Lower leg skin (tissue), 4 donors: ENCODE measurements around the gene CNTFR. TPM values are rescaled to one million over a fixed set of nuclear protein-coding genes. Genes with fewer than 3 reads are reported as not detected.

Experiments
- DNase-seq, 2 donors: peaks; one replicate each; pipeline ENCODE4 v3.0.0-alpha.2; 2019; ENCODE audit warnings: low spot score in 2 of 2
- H3K4me3 ChIP-seq: fragments of 200-600 bp; sonication (generic); 2 replicates; pipeline ENCODE4 v1.5.1; 2017; ENCODE audit warnings: mild to moderate bottlenecking, low read depth; ENCODE audit not compliant: poor library complexity, severe bottlenecking
- POLR2A ChIP-seq, 2 donors: fragments of 450-650 bp; IDR thresholded peaks; one replicate each; pipeline ENCODE4 v1.6.1; 2016 to 2017; ENCODE audit warnings: antibody characterized with exemption in 2 of 2, mild to moderate bottlenecking in 1 of 2, moderate library complexity in 1 of 2
- WGBS, 2 donors: methylation state at CpG; one replicate each; pipeline ENCODE4 v1.1.5; 2018; 5-methylcytosine and 5-hydroxymethylcytosine counted together
- intact Hi-C: fragments of 100-400 bp; cut with DNase I; formaldehyde crosslinking; loops from one replicate; pipeline ENCODE4 v1.15.0; 2023; ENCODE audit warnings: low total_unique reads
- total RNA-seq, 4 donors: library from RNA; depleted of rRNA; stranded (reverse); fragments of >200 nt; gene quantifications; one replicate each; pipeline ENCODE4 v1.1.0, GENCODE V29; 2016
- TF ChIP-seq, protein P1 (sequence below), 3 donors: fragments of 450-650 bp; IDR thresholded peaks; one replicate each; pipeline ENCODE4 v1.5.1; 2016; ENCODE audit warnings: antibody characterized with exemption in 3 of 3, mild to moderate bottlenecking in 3 of 3, moderate library complexity in 2 of 3

Gene CNTFR
- total RNA-seq, 4 donors from 2014 or later, result 2.5 to 13.4 (median 3.9) TPM

DNA sequence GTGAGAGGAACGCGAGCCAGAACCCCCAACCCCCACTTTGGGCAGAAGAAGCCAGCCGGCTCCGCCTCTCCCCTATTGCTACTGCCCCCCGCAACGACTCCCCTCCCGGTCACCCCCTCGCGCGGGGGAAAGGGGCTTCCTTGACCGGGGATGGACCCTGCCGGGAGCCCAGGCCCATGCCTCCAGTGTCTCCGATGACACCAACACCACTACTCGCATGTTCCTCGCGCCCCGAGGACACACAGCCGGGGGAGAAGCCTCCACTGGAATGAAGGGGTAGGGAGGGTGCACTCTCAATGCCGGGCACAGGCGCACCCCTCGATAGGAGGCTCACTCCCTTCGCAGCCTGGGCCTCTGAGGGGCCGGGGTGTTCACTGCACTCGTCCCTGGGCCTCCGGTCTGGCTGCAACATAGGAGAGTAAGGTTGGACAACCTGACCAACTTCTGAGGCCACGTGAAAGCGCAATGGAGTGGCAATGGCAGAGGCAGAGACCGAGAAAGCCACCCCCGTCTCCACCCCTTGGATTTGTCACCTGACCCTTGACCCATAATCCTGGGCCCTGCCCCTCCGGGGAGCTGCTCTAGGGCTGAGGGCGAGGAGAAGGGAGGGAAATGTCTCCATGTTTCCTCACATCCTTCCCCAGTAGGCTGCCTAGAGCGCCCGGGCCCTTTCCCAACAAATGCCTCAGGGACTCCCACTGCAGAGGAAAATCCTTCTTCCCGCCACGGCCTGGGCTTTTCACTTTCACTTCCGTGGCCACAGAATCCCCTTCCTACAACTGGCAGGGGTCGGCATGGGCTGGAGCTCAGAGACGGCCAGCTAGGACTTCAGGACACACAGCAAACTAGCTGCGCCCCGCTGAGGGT lies 1.1 kb upstream of the CNTFR start:
- intact Hi-C loops, result loop anchor here (5.0 to 10.0 kb wide), 2 partner anchors 38 to 156 kb away; no protein-coding TSS in a partner anchor
- H3K4me3 ChIP-seq, result peak overlapping the region; percentile 44
- TF ChIP-seq, protein P1, sequence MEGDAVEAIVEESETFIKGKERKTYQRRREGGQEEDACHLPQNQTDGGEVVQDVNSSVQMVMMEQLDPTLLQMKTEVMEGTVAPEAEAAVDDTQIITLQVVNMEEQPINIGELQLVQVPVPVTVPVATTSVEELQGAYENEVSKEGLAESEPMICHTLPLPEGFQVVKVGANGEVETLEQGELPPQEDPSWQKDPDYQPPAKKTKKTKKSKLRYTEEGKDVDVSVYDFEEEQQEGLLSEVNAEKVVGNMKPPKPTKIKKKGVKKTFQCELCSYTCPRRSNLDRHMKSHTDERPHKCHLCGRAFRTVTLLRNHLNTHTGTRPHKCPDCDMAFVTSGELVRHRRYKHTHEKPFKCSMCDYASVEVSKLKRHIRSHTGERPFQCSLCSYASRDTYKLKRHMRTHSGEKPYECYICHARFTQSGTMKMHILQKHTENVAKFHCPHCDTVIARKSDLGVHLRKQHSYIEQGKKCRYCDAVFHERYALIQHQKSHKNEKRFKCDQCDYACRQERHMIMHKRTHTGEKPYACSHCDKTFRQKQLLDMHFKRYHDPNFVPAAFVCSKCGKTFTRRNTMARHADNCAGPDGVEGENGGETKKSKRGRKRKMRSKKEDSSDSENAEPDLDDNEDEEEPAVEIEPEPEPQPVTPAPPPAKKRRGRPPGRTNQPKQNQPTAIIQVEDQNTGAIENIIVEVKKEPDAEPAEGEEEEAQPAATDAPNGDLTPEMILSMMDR (IDR thresholded peaks at IDR 0.05), result no peak
- no peak for TF ChIP-seq POLR2A (IDR thresholded peaks at IDR 0.05)
- peak; percentile 42 to 90 for DNase-seq
- WGBS, 2 donors, result 12 to 17% methylated on average over 28 to 40 of the region's 40 CpGs

DNA sequence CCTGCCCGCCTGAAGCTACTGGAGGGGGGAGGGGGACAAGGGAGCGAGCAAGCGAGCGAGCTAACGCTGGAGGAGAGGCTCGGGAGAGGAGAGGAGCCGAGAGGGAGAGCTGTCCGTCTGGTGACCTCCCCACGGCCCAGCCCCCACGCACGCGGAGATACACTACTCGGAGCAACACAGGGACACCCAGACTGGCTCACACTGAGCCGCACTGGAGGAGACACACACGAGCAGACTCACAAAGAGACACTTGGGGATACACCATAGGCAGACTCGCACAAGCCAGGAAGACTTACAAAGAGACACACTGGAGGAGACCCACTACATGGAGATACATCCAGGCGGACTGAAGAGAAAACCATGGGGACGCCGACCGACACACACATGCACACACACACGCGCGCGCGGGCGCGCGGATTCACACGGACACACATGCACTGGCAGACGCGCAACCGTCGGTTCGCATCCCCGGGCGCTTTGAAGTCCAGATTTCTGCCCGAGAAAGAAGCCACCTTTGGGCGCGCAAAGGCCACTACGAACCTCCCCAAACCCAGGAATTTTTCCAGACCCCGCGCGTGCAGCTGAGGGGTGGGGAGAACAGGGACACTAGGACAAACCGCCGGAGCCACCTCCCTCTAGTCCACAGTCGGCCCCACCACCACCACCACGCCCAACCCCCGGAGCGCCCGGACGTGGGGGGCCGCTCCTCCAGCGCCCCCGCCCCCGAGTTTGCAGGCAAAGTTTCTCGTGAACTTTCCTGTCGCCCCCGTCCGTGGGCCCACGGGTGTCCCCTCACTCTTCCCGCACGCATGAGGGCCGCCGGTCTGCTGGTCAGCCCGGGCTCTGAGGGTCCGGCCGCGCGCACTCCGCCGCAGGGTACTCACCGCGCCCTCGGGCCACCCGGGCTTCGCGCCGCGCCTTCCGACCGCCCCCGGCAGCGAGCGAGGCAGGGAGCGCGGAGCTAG lies 571 bp downstream of the CNTFR start:
- no peak for DNase-seq
- TF ChIP-seq, protein P1 (IDR thresholded peaks at IDR 0.05), result no peak
- TF ChIP-seq POLR2A (IDR thresholded peaks at IDR 0.05), result no peak
- H3K4me3 ChIP-seq, result peak overlapping the region; percentile 44
- intact Hi-C loops, result no loop called here
- 3 to 4% methylated on average over 42 to 49 of the region's 86 CpGs for WGBS, 2 donors

DNA sequence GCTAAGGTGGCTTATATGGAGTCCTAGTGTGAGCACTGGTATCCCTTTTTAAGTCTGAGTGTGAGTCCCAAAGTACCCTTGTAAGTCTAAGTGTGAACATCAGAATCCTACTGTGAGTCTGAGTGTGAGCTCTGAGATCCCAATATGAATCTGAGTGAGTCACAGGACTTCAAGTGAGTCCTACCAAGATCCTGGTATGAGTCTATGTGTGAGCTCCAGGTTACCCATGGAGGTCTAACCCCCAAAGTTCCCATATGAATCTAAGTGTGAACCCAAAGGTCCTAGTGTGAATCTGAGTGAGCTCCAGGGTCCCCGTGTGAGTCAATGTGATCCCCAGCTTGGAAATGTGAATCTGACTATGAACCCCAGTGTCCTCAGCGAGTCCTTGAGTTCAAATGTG lies 2.3 kb downstream of the CNTFR start:
- intact Hi-C loops, result no loop called here
- no peak overlapping the region for H3K4me3 ChIP-seq
- 60 to 76% methylated on average over 2 of the region's 2 CpGs for WGBS, 2 donors
- no peak for DNase-seq
- TF ChIP-seq, protein P1 (IDR thresholded peaks at IDR 0.05), result no peak

DNA sequence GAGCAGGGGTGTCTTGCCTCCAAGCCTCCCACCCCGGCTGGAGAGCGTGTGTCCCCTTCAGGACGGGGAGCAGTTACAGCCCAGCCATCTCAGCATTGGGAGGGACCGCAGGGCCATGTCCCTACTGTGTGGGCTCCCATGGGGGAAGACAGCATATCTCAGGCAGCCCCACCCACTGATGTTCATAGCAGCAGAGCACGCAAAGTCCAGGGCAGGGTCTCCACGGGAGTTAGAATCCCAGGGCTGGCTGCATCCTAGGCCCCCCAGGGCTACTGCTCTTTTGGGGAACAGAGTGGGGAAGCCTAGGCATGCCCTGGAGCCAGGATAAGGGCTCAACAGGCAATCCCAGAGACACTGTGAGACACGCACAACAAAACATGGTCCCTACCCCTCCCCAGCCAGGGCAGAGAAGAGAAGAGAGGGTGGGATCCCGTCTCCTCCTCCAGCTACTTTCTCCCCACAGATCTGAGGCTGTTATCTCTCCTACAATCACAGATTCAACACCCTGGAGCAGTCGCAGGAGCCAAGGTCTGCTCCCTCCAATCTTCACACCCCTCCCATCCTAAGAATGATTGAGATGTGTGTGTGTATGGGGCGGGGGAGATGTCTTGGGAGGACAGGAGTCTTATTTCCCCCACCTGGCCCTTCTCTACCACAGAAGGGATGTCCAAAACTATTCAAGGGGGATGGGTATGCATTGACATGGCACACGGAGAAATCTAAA lies 3.4 kb downstream of the CNTFR start:
- intact Hi-C loops, result no loop called here
- WGBS, 2 donors, result 50 to 51% methylated on average over 8 to 9 of the region's 11 CpGs
- DNase-seq, result no peak
- no peak for TF ChIP-seq POLR2A (IDR thresholded peaks at IDR 0.05)
- TF ChIP-seq, protein P1 (IDR thresholded peaks at IDR 0.05), result no peak
- H3K4me3 ChIP-seq, result no peak overlapping the region

DNA sequence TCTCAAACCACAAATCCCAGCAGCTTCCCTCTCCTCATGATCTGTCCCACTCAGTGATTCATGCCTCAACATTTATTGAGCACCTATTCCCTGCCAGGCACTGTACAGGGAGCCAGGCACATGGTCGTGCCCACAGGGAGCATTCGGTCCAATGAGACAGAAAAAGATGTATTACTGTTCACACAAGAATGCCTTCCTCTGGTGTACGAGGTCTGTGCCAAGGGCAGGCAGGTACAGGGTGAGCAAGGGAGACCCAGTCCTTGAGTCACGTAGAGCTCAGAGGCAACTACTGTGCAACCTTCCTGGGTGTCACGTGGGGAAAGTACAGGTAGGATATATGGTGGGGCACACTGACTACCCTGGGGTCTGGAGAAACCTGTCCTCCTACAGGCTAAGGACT lies 4.6 kb downstream of the CNTFR start:
- intact Hi-C loops, result no loop called here
- DNase-seq, result no peak
- H3K4me3 ChIP-seq, result no peak overlapping the region
- TF ChIP-seq, protein P1 (IDR thresholded peaks at IDR 0.05), result no peak
- no peak for TF ChIP-seq POLR2A (IDR thresholded peaks at IDR 0.05)
- 56 to 76% methylated on average over 5 of the region's 5 CpGs for WGBS, 2 donors
